22Rv1 (cell line): Measurements from ENCODE around the gene STYX.

ENCODE experiments used
- ZFX ChIP-seq: fragments of 450-650 bp; IDR thresholded peaks from 2 replicates; pipeline ENCODE4 v1.6.1; 2017; ENCODE audit warnings: antibody characterized with exemption, borderline replicate concordance
- TF ChIP-seq, protein P1 (sequence below): fragments of 450-650 bp; IDR thresholded peaks from 2 replicates; pipeline ENCODE4 v1.5.1; 2017; ENCODE audit warnings: mild to moderate bottlenecking

DNA sequence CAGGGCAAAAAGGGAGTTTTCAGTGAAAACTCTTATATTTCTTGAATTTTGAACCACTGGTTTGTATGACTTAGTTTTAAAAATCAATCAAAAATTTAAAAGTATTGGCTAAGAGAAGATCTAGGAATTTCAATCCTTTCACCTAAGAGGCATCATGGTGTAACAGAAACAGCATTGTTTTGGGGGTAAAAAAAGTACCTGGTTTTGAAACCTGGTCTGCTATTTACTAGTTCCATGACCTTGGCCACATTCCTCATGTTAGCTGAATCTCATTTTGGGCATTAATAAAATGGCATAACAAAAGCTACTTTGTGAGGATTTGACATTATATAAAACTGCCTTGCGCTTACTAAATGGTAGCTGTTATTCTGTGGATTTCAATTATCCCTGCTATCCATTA is 78.1 kb downstream of the STYX start:
- TF ChIP-seq, protein P1, sequence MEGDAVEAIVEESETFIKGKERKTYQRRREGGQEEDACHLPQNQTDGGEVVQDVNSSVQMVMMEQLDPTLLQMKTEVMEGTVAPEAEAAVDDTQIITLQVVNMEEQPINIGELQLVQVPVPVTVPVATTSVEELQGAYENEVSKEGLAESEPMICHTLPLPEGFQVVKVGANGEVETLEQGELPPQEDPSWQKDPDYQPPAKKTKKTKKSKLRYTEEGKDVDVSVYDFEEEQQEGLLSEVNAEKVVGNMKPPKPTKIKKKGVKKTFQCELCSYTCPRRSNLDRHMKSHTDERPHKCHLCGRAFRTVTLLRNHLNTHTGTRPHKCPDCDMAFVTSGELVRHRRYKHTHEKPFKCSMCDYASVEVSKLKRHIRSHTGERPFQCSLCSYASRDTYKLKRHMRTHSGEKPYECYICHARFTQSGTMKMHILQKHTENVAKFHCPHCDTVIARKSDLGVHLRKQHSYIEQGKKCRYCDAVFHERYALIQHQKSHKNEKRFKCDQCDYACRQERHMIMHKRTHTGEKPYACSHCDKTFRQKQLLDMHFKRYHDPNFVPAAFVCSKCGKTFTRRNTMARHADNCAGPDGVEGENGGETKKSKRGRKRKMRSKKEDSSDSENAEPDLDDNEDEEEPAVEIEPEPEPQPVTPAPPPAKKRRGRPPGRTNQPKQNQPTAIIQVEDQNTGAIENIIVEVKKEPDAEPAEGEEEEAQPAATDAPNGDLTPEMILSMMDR = no peak
- TF ChIP-seq ZFX = no peak
